ENCODE results near the gene NLGN4X.

- no peak for TF ChIP-seq POLR2A (IDR thresholded peaks at IDR 0.05; ENCODE audit: low read length)
- TF ChIP-seq CTCF (IDR thresholded peaks at IDR 0.05) = no peak
- TF ChIP-seq HES2 (IDR thresholded peaks at IDR 0.05) = no peak
- no peak for TF ChIP-seq TP53 (CRISPR knock-in tag; IDR thresholded peaks at IDR 0.05)
- no peak for TF ChIP-seq PBX3 (IDR thresholded peaks at IDR 0.05)
Observed at GRCh38 chrX:5998456-5998855, 230.2 kb downstream of the NLGN4X start.
